Lower lobe of right lung (tissue), 2 donors: ENCODE results near the gene UNC13C. TPM values are rescaled to one million over a fixed set of nuclear protein-coding genes. Genes with fewer than 3 reads are reported as not detected.

Experiments
- ATAC-seq, 2 donors: fragments of 200-7000 bp; cut with Tn5 transposase; one replicate each; pipeline ENCODE4 v1.9.1; 2020 to 2022; ENCODE audit warnings: mild to moderate bottlenecking in 2 of 2, moderate library complexity in 2 of 2
- DNase-seq: peaks from one replicate; pipeline ENCODE4 v3.0.0-alpha.2; 2020
- H3K27ac ChIP-seq: fragments of 200-600 bp; one replicate; pipeline ENCODE4 v1.8.0; 2022
- H3K27me3 ChIP-seq: fragments of 200-600 bp; one replicate; pipeline ENCODE4 v1.8.0; 2022; ENCODE audit warnings: low read depth
- H3K36me3 ChIP-seq: fragments of 200-600 bp; one replicate; pipeline ENCODE4 v1.8.0; 2022; ENCODE audit warnings: mild to moderate bottlenecking
- H3K4me1 ChIP-seq: fragments of 200-600 bp; one replicate; pipeline ENCODE4 v1.8.0; 2022
- H3K4me3 ChIP-seq: fragments of 200-600 bp; one replicate; pipeline ENCODE4 v1.8.0; 2022; ENCODE audit warnings: mild to moderate bottlenecking
- H3K9me3 ChIP-seq: fragments of 200-600 bp; one replicate; pipeline ENCODE4 v1.8.0; 2022
- CTCF ChIP-seq: fragments of 200-600 bp; IDR thresholded peaks from one replicate; pipeline ENCODE4 v1.8.0; 2022; ENCODE audit warnings: antibody characterized with exemption, mild to moderate bottlenecking
- intact Hi-C: fragments of 100-400 bp; cut with DNase I; formaldehyde crosslinking; loops from one replicate; pipeline ENCODE4 v1.11.0; 2022
- total RNA-seq: library from RNA; stranded (reverse); fragmentation: NEBNext Ultra II Directional; extraction: Animal tissue kit (Norgen Biotek cat#: 25700); gene quantifications from one replicate; pipeline ENCODE4 v1.2.1, GENCODE V29; 2021
- donor health status: DM: no; HTN: yes; CAD: no; lungs with severe emphysema.

UNC13C gene
- total RNA-seq, 1 donor from 2014 or later, result 0.12 TPM

- no peak overlapping the region for H3K27ac ChIP-seq
- DNase-seq (no peak), ATAC-seq (peak in 1 of 2 donors; percentile 47)
- H3K36me3 ChIP-seq, result no peaks in the 10 kb centered on the region
- intact Hi-C loops, result no loop called here
- no peaks in the 10 kb centered on the region for H3K4me1 ChIP-seq
- TF ChIP-seq CTCF, result peak; percentile 61
- H3K4me3 ChIP-seq, result no peak overlapping the region
- H3K9me3 ChIP-seq, result no peaks in the 10 kb centered on the region
- H3K27me3 ChIP-seq, result no peaks in the 10 kb centered on the region
Observed at GRCh38 chr15:54082836-54083492, 104.7 kb downstream of the UNC13C start.

GRCh38 chr15:54083501-54083900, 105.3 kb downstream of the UNC13C start:
- Histone ChIP-seq H3K36me3 (no peaks in the 10 kb centered on the region), H3K4me3 (no peak overlapping the region), H3K9me3 (no peaks in the 10 kb centered on the region), H3K4me1 (no peaks in the 10 kb centered on the region), H3K27ac (no peak overlapping the region), H3K27me3 (no peaks in the 10 kb centered on the region)
- no peak for TF ChIP-seq CTCF
- intact Hi-C loops, result no loop called here
- no peak for ATAC-seq
- no peak for DNase-seq

- intact Hi-C loops, result no loop called here
- DNase-seq, result no peak
- H3K27me3 ChIP-seq, result no peaks in the 10 kb centered on the region
Observed at GRCh38 chr15:54083991-54084390, 105.8 kb downstream of the UNC13C start.

GRCh38 chr15:54088837-54089236, 110.6 kb downstream of the UNC13C start:
- ATAC-seq, result no peak
- TF ChIP-seq CTCF, result no peak

More at GRCh38 chr15:54083991-54084390, 105.8 kb downstream of the UNC13C start:
- Histone ChIP-seq H3K36me3 (no peaks in the 10 kb centered on the region), H3K4me1 (no peaks in the 10 kb centered on the region), H3K27ac (no peak overlapping the region), H3K4me3 (no peak overlapping the region), H3K9me3 (no peaks in the 10 kb centered on the region)
- no peak for TF ChIP-seq CTCF
- ATAC-seq, result no peak

GRCh38 chr15:54089776-54090175, 111.5 kb downstream of the UNC13C start:
- DNase-seq (no peak), ATAC-seq (no peak)
- no peaks in the 10 kb centered on the region for H3K4me1 ChIP-seq
- no peak overlapping the region for H3K4me3 ChIP-seq
- intact Hi-C loops, result no loop called here
- TF ChIP-seq CTCF, result no peak
- H3K27me3 ChIP-seq, result no peaks in the 10 kb centered on the region
- no peak overlapping the region for H3K27ac ChIP-seq
- H3K36me3 ChIP-seq, result no peaks in the 10 kb centered on the region
- no peaks in the 10 kb centered on the region for H3K9me3 ChIP-seq

More at GRCh38 chr15:54088837-54089236, 110.6 kb downstream of the UNC13C start:
- intact Hi-C loops, result no loop called here
- Histone ChIP-seq H3K27me3 (no peaks in the 10 kb centered on the region), H3K9me3 (no peaks in the 10 kb centered on the region), H3K4me1 (no peaks in the 10 kb centered on the region), H3K27ac (no peak overlapping the region), H3K36me3 (no peaks in the 10 kb centered on the region), H3K4me3 (no peak overlapping the region)
- DNase-seq, result no peak
